Suppressor macrophage treated with lipopolysaccharide for 1 hour (primary cell): ENCODE results near the gene HCFC2.
"Not testable (repeated sequence)": the region's sequence is repeated elsewhere in the genome, so short reads cannot be mapped to it uniquely, and the experiment has no call there.

Source experiments
- DNase-seq, 3 donors: peaks; one replicate each; pipeline ENCODE4 v3.0.0-alpha.2; 2020 to 2022

The HCFC2 gene

DNA sequence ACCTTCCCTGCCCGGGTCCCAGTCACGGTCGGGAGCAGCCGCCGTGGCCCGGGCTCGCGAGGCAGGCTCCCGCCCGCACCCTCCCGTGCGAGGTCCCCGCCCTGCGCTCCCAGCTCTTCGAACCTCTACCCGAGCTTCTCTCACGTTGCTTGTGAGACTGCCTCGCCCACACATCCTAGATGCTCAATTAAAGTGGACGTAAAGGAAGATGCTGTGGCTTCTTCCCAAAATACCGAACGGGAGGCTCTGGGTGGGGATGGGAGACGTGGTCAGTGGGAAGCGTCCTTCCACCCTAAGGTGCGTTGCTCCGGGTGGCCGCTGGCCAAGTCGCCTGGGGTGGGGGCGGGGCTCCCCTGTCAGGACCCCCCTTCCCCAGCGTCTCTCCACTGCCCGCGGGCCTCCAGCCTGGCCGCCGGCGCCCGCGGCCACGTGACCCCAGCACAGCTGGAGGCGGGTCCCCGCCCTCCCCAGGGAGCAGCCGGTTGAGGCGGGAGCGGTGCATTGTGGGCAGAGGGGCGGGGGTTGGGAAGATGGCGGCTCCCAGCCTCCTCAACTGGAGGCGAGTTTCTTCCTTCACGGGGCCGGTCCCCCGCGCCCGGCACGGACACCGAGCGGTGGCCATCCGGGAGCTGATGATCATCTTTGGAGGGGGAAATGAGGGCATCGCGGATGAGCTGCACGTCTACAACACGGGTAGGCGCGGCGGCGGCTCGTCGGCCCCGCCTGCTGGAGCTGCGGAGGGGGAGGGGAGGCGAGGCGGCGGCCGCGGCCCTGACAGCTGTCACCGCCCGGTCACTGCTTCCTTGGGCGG is at the start of gene HCFC2:
HCFC2 (plus strand) TSS at position 501 of the 811 bp plus-strand sequence; CDS start at position 531, 30 bp downstream.
- peak; percentile 91 to 97 (median 95) for DNase-seq

DNA sequence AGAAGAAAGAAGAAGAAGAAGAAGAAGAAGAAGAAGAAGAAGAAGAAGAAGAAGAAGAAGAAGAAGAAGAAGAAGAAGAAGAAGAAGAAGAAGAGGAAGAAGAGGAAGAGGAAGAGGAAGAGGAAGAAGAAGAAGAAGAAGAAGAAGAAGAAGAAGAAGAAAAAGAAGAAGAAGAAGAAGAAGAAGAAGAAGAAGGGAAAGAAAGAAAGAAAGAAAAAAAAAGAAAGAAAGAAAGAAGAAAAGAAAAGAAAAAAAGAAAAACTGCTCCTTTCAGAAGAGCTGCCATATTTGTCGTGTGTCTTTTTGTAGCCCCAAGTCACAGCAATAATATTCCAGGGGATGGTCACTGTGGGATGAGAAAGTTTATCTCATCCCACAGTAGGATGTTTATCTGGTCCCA is 42.5 kb upstream of the HCFC2 start:
- not testable (repeated sequence) for DNase-seq

DNA sequence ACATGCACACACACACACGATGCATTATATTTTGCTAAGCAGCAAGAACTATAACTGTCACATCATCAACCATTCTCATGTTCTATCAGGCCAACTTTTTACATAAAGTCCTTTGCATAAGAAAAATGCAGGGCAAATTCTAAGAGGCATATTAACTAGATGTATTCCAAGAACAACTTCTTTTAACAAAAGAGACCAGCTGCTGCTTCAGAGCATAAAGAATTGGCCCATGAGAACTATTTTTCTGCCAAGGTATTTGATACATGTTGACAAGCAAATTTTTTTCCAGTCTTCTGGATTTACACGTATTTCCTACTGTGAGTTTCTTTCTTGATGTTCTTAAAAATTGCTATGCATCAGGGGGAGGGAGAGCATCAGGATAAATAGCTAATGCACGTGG is 41.5 kb upstream of the HCFC2 start:
- DNase-seq = no peak

DNA sequence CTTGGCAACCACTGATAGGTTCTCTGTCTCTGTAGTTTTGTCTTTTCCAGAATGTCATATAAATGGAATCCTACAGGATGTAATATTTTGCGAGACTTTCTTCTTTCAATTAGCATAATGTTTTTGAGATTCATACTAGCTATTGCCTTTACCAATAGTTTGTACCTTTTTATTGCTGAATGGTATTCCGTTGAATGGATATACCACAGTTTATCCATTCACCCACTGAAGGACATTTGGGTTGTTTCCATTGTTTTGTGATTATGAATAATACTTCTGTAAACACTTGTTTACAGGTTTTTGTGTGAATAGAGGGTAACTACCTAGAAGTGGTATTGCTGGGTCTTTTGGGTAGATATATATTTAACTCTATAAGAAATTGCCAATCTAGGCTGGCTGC is 40.6 kb upstream of the HCFC2 start:
- no peak for DNase-seq

DNA sequence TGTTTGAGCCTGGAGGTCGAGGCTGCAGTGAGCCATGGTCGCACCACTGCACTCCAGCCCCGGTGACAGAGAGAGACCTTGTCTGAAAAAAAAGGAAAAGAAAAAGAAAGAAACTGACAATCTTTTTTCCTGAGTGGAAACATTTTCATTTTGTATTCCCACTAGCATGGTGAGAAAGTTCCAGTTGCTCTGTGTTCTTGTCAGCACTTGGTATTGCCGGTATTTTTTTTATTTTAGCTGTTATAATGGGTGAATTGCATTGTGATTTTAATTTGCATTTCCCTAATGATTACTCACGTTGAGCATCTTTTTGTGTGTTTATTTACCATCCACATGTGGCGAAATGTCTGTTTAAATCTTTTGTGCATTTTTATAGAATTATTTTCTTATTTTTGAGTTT is 40.0 kb upstream of the HCFC2 start:
- DNase-seq = no peak

GRCh38 chr12:104025771-104026170 is 38.6 kb upstream of the HCFC2 start:
- DNase-seq = no peak

GRCh38 chr12:104026841-104027599 is 37.3 kb upstream of the HCFC2 start:
- DNase-seq = no peak

GRCh38 chr12:104030596-104030995 is 33.7 kb upstream of the HCFC2 start:
- not testable (repeated sequence) for DNase-seq

GRCh38 chr12:104036143-104036542 is 28.2 kb upstream of the HCFC2 start:
- DNase-seq = not testable (repeated sequence)

DNA sequence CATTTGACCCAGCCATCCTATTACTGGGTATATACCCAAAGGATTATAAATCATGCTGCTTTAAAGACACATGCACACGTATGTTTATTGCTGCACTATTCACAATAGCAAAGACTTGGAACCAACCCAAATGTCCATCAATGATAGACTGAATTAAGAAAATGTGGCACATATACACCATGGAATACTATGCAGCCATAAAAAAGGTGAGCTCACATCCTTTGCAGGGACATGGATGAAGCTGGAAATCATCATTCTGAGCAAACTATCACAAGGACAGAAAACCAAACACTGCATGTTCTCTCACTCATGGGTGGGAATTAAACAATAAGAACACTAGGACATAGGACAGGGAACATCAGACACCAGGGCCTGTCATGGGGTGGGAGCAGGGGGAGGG is 24.6 kb upstream of the HCFC2 start:
- not testable (repeated sequence) for DNase-seq

- no peak for DNase-seq
These were observed 21.8 kb upstream of the HCFC2 start for GRCh38 chr12:104042580-104042979.

GRCh38 chr12:104044158-104044557 is 20.2 kb upstream of the HCFC2 start:
- DNase-seq = no peak

DNA sequence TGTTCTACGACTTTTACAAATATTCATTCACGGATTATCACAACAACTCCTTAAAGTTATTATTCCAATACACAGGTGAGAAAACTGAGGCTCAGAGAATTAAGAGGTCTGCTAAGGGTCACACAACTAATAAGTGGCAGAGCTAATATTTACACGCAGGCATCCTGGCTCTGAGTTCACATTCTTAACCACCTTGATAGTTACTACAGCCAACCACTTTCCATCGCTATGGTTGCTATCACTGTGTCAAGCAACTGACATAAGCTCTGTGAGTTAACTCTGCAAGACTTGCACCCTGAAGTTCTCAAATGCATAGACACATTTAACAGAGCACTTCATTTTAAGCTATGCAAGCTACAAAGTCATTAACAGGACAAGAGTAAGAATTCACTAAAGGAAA is 18.0 kb upstream of the HCFC2 start:
- no peak for DNase-seq

DNA sequence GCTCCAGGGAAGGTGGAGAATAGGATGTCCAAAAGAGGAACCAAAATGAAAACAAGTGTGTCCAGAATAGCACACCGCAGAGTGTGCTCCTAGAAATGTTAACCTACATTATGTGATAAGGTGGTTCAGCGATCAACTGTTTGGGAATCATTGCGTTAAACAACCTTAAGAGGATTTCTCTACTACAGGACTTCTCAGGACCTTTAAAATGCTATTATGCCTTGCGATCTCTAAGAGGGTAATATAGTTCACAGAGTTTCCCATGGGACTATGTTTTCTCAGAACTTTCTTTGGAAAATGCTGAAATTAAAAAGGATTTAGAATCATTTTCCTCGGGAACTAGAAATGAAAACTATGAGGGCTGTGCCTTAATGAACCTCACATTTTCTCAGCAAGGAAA is 16.2 kb upstream of the HCFC2 start:
- DNase-seq = no peak

GRCh38 chr12:104048811-104049210 is 15.5 kb upstream of the HCFC2 start:
- no peak for DNase-seq

GRCh38 chr12:104049278-104049902 is 14.9 kb upstream of the HCFC2 start:
- DNase-seq = no peak

- DNase-seq = peak in 2 of 3 donors; percentile 27 to 47
These were observed 14.4 kb upstream of the HCFC2 start, which contains the start of gene GLT8D2 for GRCh38 chr12:104049903-104050356. GLT8D2 (minus strand) TSS chr12:104050187; CDS start chr12:104019648, 30,539 bp downstream.

DNA sequence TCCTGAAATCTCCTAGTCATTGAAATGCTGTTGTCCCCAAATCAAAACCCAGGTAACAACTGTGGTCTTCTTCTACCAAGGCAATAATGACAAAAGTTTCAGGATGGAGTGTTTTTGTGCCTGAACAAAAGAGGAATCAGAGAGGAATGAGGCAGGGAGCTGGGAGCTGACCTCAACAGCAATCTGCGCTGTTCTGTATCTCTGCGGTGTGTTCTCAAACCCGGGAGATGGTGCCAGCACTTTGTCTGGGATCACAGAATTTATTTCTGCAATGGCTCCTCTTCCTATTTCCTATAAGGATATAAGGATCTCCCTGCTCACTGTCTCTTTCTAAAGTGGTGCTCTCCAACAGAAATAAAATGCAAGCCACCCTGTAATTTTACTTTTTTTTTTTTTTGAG is 13.9 kb upstream of the HCFC2 start:
- DNase-seq = no peak

GRCh38 chr12:104054681-104055346 is 9.5 kb upstream of the HCFC2 start:
- no peak for DNase-seq

DNA sequence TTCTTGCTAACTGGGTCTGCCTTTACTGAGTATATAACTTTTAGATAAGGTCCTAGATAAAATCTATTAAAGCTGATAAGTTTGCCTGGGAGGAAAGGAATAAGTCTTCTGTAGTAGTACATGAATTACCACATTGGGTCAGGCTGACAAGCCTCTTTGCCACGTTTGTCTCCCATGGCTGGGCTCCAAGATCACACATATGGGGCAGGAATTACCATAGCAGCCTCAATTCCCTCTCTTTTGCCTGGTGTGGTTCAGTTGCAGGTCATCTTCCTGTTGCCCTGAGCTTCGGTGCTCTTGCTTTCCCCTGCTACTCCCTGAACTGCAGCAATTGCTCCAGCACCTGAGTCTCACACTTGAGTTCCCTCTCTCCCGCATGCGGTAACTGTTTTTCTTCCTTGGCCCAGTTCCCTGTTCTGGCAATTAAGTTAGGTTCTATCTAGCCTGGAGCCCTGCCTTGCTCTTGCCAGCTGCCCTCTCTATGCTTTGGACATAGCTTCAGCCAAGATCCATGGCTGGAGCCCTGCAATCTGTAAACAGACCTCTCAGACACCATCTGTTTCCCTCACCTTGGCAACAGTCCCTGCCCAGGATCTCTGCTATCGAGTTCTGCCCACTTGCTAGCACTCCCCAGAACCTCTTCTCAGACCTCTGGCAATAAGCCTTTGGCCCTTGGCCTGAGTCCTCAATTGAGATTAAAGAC is 8.5 kb upstream of the HCFC2 start:
- no peak for DNase-seq

DNA sequence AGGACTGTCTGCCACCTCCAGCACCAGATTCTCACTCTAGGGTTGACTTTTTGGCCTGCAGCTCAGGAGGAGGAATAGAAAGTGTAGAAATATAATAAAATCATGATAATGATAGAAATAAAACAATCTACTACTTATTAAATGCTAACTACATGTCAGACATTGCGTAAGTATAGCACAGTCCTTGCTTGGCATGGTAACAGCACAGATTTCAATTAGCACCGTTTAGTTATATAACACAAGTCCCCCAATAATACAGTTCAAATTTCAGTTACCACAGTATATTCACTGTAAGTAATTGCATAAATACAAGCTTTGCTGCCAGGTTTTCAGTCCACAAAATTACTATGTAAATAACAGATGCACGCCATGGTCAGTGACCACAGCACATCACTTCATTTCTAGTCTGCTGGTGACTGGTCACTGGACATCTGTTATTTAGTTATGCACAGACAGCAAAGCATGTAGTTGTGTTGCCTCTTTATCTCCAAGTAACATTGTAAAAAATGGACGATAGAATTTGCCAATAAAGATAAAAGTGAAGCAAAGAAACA is 7.8 kb upstream of the HCFC2 start:
- DNase-seq = no peak

DNA sequence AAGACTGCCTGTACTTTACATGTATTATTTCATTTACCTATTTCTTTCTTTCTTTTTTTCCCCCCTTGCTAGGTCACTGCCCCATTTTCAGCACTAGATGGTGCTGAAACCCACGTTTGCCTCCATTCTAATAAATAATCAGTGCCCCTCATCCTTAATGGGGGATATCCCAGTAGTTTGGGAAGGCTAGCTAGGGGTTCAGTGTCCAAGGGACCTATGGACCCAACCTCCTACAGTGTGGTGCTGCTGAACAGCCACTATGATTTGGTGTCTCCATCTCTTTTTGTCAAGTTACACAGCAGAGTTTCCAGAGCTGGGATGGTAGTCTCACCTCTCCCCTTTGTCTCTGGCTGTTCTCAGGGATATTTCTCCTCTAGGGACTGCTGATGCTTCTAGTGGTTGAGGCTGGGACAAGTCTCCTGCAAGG is 6.5 kb upstream of the HCFC2 start:
- peak in 2 of 3 donors; percentile 18 to 26 for DNase-seq
